Kidney (tissue), 14 donors: ENCODE data around the gene FABP3. TPM values are rescaled to one million over a fixed set of nuclear protein-coding genes. Genes with fewer than 3 reads are reported as not detected.
A peak's percentile ranks its signal among the peaks of the same experiment; 100 is the strongest.

Experiments
- DNase-seq, 5 donors: peaks; one replicate each; pipeline ENCODE4 v3.0.0-alpha.2; 2013 to 2020
- FAIRE-seq: peaks from 2 replicates; lab custom pipeline; 2012; peaks lifted over from hg19 to GRCh38; lab: Jason Lieb, UNC
- H3K27ac ChIP-seq, 2 donors: one replicate each; pipeline ENCODE4 v1.7.0; 2013; ENCODE audit warnings: low read depth in 2 of 2, low read length in 2 of 2, inconsistent platforms in 1 of 2
- H3K27me3 ChIP-seq: one replicate; pipeline ENCODE4 v1.7.1; 2013; ENCODE audit warnings: low read length, inconsistent platforms; ENCODE audit not compliant: control insufficient read depth, insufficient read depth
- H3K36me3 ChIP-seq, 3 donors: one replicate each; pipeline versions ENCODE4 v1.7.0 to v1.7.1; 2013; ENCODE audit warnings: low read length in 3 of 3, control low read depth in 1 of 3, inconsistent platforms in 1 of 3; ENCODE audit not compliant: insufficient read depth in 3 of 3, control insufficient read depth in 2 of 3
- H3K4me1 ChIP-seq, 3 donors: one replicate each; pipeline versions ENCODE4 v1.7.0 to v1.7.1; 2013; ENCODE audit warnings: low read length in 3 of 3, inconsistent platforms in 1 of 3, low read depth in 1 of 3; ENCODE audit not compliant: control insufficient read depth in 2 of 3, insufficient read depth in 2 of 3
- H3K4me3 ChIP-seq, 3 donors: one replicate each; pipeline versions ENCODE4 v1.7.0 to v1.8.1; 2013; ENCODE audit warnings: low read length in 3 of 3, control low read depth in 1 of 3, inconsistent platforms in 1 of 3
- H3K9ac ChIP-seq, 3 donors: one replicate each; pipeline versions ENCODE4 v1.7.0 to v1.7.1; 2013; ENCODE audit warnings: low read length in 3 of 3, control low read depth in 1 of 3, inconsistent platforms in 1 of 3
- H3K9me3 ChIP-seq, 3 donors: one replicate each; pipeline versions ENCODE4 v1.7.0 to v1.7.1; 2013; ENCODE audit warnings: low read length in 3 of 3, control low read depth in 1 of 3, inconsistent platforms in 1 of 3; ENCODE audit not compliant: control insufficient read depth in 2 of 3, insufficient read depth in 1 of 3
- CTCF ChIP-seq: IDR thresholded peaks from 3 replicates; pipeline ENCODE4 v1.5.1; 2012; ENCODE audit warnings: mild to moderate bottlenecking, moderate library complexity, borderline replicate concordance; ENCODE audit not compliant: insufficient read depth; ENCODE audit errors: extremely low read depth
- intact Hi-C: fragments of 100-400 bp; cut with DNase I; formaldehyde crosslinking; loops from one replicate; pipeline ENCODE4 v1.11.1; 2022
- polyA plus RNA-seq: library from polyadenylated mRNA; stranded (reverse); fragments of 350-450 nt; fragmentation: Illumina TruSeq; extraction: RNeasy Lipid Tissue Mini Kit (QIAGEN cat#74804); gene quantifications from one replicate; pipeline ENCODE4 v1.2.3, GENCODE V29; 2014; ENCODE audit warnings: low read depth, low replicate concordance; ENCODE audit not compliant: insufficient read depth
- total RNA-seq: library from RNA; stranded (reverse); fragmentation: NEBNext Ultra II Directional; extraction: Animal tissue kit (Norgen Biotek cat#: 25700); gene quantifications from one replicate; pipeline ENCODE4 v1.2.1, GENCODE V29; 2021
- donor health status: control.
- donor health status: control.
- donor health status: control.
- donor health status: control.
- donor health status: control.
- donor health status: DM: yes; HTN: yes; CAD: no.
- donor health status: Normal renal cell carcinoma (clear cell type).

The FABP3 gene
- total and polyA plus RNA-seq, 2 donors from 2014 or later: 25.0 to 542 TPM

DNA sequence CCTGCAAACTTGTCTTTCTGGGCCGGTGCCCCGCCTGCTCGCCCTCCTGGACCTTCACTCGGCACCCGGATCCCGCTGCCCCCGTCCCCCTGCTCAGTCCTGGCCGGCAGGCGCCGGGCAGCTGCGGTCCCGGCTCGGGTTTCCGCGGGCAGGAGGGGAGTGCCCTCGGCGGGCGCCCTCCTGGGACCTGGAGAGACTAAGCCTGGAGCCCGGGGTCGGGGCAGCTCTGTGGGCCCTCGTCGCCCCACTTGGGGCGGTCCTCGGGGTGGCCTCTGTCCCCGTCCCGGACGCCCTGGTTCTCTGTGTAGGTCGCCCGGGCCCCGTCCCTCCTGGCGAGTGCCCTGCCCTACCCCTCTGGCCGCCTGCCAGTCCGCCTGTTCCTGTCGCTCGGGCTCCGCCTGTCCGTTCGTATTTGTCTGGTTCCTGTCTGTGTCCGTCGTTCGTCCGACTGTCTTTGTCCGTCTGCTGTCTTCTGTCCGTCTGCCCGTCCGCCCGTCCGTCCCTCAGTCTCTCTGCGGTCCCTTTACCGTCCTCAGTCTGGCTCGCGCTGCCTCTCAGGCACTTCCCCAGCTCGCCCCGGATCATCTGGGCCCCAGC is 40.6 kb upstream of the FABP3 start:
- Histone ChIP-seq H3K9me3 (no peaks in the 10 kb centered on the region), H3K27me3 (no peaks in the 10 kb centered on the region), H3K27ac (peak overlapping the region; percentile 94 to 95), H3K4me3 (peak overlapping the region; percentile 73 to 81 (median 74)), H3K36me3 (no peaks in the 10 kb centered on the region), H3K4me1 (peaks cover 0 to 25% (median 25%) of the 10 kb centered on the region in 3 donors), H3K9ac (peak overlapping the region; percentile 51 to 91 (median 78))
- no peak for FAIRE-seq
- no peak for TF ChIP-seq CTCF
- intact Hi-C loops: no loop called here
- DNase-seq: peak; percentile 67 to 93 (median 76)

DNA sequence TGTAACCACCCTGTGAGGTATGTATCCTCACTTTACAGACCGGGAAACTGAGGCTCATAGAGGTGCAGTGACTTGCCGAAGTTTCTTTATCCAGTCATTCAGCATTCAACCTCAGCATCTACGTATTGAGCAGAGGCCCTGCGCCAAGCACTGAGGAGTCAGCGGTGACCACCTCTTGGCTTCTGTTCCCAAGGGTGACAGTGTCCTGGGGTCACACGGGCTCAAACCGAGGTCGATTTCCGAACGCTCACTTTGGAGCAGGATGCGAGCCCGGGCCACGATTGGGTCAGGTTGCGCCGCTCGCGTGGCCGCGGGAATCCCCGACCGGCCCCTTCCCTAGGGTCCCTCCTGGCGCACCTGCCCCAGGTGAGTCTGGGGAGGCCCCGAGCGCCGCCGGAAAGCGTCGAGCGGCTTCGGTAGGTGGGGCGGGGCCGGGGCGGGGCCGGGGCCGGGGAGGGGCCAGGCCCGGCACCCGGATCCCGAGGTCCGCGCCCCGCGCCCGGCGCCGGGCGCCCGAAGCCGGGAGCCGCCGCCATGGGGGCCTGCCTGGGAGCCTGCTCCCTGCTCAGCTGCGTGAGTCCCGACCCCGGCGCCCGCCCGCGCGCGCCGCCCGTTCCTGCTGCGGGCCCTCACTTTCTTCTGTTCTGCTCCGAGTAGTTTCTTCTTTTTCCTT is 40.0 kb upstream of the FABP3 start, which contains the start of gene SERINC2:
Gene SERINC2, plus strand, starts transcription at position 482 of the 673 bp plus-strand sequence. Its CDS starts 53 bp downstream, at position 535.
- no peaks in the 10 kb centered on the region for H3K9me3 ChIP-seq
- H3K9ac ChIP-seq: peak within 1 kb of the TSS; percentile 51 to 94 (median 86)
- peak within 1 kb of the TSS; percentile 94 to 95 for H3K27ac ChIP-seq
- H3K36me3 ChIP-seq: no peaks in the 10 kb centered on the region
- FAIRE-seq (no peak), DNase-seq (peak in 4 of 5 donors; percentile 49 to 82 (median 71))
- no peaks in the 10 kb centered on the region for H3K27me3 ChIP-seq
- peaks cover 0 to 25% (median 25%) of the 10 kb centered on the region in 3 donors for H3K4me1 ChIP-seq
- intact Hi-C loops: no loop called here
- peak within 1 kb of the TSS; percentile 73 to 81 (median 74) for H3K4me3 ChIP-seq
- no peak for TF ChIP-seq CTCF

- peak overlapping the region in 1 of 2 donors; percentile 88 for H3K27ac ChIP-seq
Measured at GRCh38 chr1:31412205-31412604, 39.3 kb upstream of the FABP3 start.

More at GRCh38 chr1:31412205-31412604, 39.3 kb upstream of the FABP3 start:
- FAIRE-seq (no peak), DNase-seq (no peak)
- H3K36me3 ChIP-seq: no peaks in the 10 kb centered on the region
- peak overlapping the region in 2 of 3 donors; percentile 86 to 94 for H3K9ac ChIP-seq
- H3K4me3 ChIP-seq: peak overlapping the region in 2 of 3 donors; percentile 72 to 77
- no peaks in the 10 kb centered on the region for H3K27me3 ChIP-seq
- H3K9me3 ChIP-seq: no peaks in the 10 kb centered on the region
- peaks cover 0 to 23% (median 23%) of the 10 kb centered on the region in 3 donors for H3K4me1 ChIP-seq
- intact Hi-C loops: no loop called here
- no peak for TF ChIP-seq CTCF
